ENCODE data around the gene OR51I2.

OR51I2 gene

GRCh38 chr11:5449023-5449422 lies at the start of gene OR51I2:
Gene OR51I2 (plus strand): TSS chr11:5449323. CDS start chr11:5453489, 4,166 bp downstream.
- DNase-seq (ENCODE audit: low read depth): no peak

- DNase-seq (ENCODE audit: low read depth): no peak
These were observed 44.0 kb upstream of the OR51I2 start for GRCh38 chr11:5405173-5405572.

- no peak for DNase-seq (ENCODE audit: low read depth)
These were observed 28.1 kb upstream of the OR51I2 start for GRCh38 chr11:5420993-5421392.

GRCh38 chr11:5421811-5422210 lies 27.3 kb upstream of the OR51I2 start, which contains the start of gene OR51Q1:
Gene OR51Q1 (plus strand): TSS chr11:5422111. CDS start chr11:5422201, 90 bp downstream.
- no peak for DNase-seq (ENCODE audit: low read depth)

GRCh38 chr11:5423131-5423530 lies 26.0 kb upstream of the OR51I2 start:
- no peak for DNase-seq (ENCODE audit: low read depth)

GRCh38 chr11:5441414-5441813 lies 7.7 kb upstream of the OR51I2 start, which contains the start of gene OR51I1:
Gene OR51I1 (minus strand): TSS chr11:5441514. CDS start chr11:5441514, 0 bp downstream.
- DNase-seq (ENCODE audit: low read depth): no peak

- DNase-seq (ENCODE audit: low read depth): no peak
These were observed 5.2 kb upstream of the OR51I2 start for GRCh38 chr11:5443835-5444393.

- DNase-seq (ENCODE audit: low read depth): no peak
These were observed 309 bp downstream of the OR51I2 start for GRCh38 chr11:5449432-5449831.

- DNase-seq (ENCODE audit: low read depth): no peak
These were observed 12.0 kb downstream of the OR51I2 start for GRCh38 chr11:5460983-5461621.

GRCh38 chr11:5467527-5467926 lies 18.4 kb downstream of the OR51I2 start:
- no peak for DNase-seq (ENCODE audit: low read depth)

- no peak for DNase-seq (ENCODE audit: low read depth)
These were observed 24.8 kb downstream of the OR51I2 start for GRCh38 chr11:5473921-5474320.

GRCh38 chr11:5476186-5476819 lies 27.2 kb downstream of the OR51I2 start:
- peak; percentile 63 for DNase-seq (ENCODE audit: low read depth)

- no peak for DNase-seq (ENCODE audit: low read depth)
These were observed 36.9 kb downstream of the OR51I2 start for GRCh38 chr11:5486003-5486402.

GRCh38 chr11:5486421-5486820 lies 37.3 kb downstream of the OR51I2 start:
- DNase-seq (ENCODE audit: low read depth): no peak

GRCh38 chr11:5488385-5488784 lies 39.3 kb downstream of the OR51I2 start, which contains the start of gene OR52D1:
Gene OR52D1 (plus strand): TSS chr11:5488685. CDS start chr11:5488707, 22 bp downstream.
- DNase-seq (ENCODE audit: low read depth): no peak

- no peak for DNase-seq (ENCODE audit: low read depth)
These were observed 39.8 kb downstream of the OR51I2 start for GRCh38 chr11:5488798-5489399.

- peak; percentile 20 for DNase-seq (ENCODE audit: low read depth)
These were observed 40.6 kb downstream of the OR51I2 start for GRCh38 chr11:5489576-5490357.

GRCh38 chr11:5499671-5500070 lies 50.5 kb downstream of the OR51I2 start:
- DNase-seq (ENCODE audit: low read depth): no peak

- no peak for DNase-seq (ENCODE audit: low read depth)
These were observed 51.3 kb downstream of the OR51I2 start for GRCh38 chr11:5500393-5500801.

- DNase-seq (ENCODE audit: low read depth): no peak
These were observed 55.3 kb downstream of the OR51I2 start for GRCh38 chr11:5504403-5504921.

GRCh38 chr11:5505363-5506048 lies 56.4 kb downstream of the OR51I2 start:
- no peak for DNase-seq (ENCODE audit: low read depth)
